ENCODE data around the gene ITIH5. TPM values are rescaled to one million over a fixed set of nuclear protein-coding genes. Genes with fewer than 3 reads are reported as not detected.

The ITIH5 gene
- total RNA-seq, 1 donor from 2014 or later: 19.4 TPM

DNA sequence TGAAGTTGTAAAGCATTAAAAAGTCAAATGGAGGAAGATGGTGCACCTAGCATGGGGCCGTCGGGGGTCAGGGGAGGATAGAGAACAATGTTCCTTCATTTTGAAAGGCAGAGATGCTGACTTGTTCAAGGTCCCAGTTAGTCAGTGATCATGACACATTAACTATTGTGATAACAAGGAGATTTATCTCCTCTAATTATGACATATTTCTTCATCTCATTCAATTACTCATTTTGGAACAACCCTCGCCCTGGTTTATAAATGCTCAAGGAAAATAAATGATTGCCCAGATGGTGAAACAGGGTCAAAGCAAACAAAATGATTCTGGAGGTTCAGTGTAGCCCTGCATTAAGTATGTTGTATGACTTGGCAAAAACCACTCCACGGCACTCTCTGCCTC lies 106.2 kb downstream of the ITIH5 start:
- peaks cover 0 to 40% of the 10 kb centered on the region in 2 donors for H3K4me1 ChIP-seq
- H3K27me3 ChIP-seq: no peaks in the 10 kb centered on the region
- TF ChIP-seq, protein P1, sequence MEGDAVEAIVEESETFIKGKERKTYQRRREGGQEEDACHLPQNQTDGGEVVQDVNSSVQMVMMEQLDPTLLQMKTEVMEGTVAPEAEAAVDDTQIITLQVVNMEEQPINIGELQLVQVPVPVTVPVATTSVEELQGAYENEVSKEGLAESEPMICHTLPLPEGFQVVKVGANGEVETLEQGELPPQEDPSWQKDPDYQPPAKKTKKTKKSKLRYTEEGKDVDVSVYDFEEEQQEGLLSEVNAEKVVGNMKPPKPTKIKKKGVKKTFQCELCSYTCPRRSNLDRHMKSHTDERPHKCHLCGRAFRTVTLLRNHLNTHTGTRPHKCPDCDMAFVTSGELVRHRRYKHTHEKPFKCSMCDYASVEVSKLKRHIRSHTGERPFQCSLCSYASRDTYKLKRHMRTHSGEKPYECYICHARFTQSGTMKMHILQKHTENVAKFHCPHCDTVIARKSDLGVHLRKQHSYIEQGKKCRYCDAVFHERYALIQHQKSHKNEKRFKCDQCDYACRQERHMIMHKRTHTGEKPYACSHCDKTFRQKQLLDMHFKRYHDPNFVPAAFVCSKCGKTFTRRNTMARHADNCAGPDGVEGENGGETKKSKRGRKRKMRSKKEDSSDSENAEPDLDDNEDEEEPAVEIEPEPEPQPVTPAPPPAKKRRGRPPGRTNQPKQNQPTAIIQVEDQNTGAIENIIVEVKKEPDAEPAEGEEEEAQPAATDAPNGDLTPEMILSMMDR (IDR thresholded peaks at IDR 0.05): no peak
- no peaks in the 10 kb centered on the region for H3K36me3 ChIP-seq
- H3K27ac ChIP-seq: peak overlapping the region; percentile 27 to 56
- H3K4me3 ChIP-seq: no peak overlapping the region
- no peaks in the 10 kb centered on the region for H3K9me3 ChIP-seq
- intact Hi-C loops (cut with DNase I): no loop called here
- DNase-seq (ENCODE audit: low spot score in 2 of 2): no peak

DNA sequence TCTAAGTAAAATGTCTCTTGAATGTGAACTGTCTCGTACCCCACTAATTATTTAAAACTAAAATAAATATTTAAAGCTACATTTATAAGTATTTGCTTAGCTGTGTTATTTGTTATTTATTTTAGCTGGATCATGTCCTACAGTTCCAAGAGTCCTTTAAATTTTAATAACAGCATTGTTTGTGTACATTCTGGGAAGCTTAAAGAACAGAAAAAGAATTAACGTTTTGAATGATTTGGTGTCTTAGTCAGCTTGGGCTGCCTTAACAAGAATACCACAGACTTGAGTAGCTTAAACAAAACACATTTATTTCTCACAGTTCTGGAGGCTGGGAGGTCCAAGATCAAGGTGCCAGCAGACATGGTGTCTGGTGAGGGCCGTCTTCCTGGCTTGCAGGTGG lies 107.4 kb downstream of the ITIH5 start:
- no peaks in the 10 kb centered on the region for H3K36me3 ChIP-seq
- intact Hi-C loops (cut with DNase I): no loop called here
- no peaks in the 10 kb centered on the region for H3K9me3 ChIP-seq
- H3K4me3 ChIP-seq: no peak overlapping the region
- H3K27ac ChIP-seq: peak overlapping the region in 1 of 2 donors; percentile 5
- TF ChIP-seq, protein P1 (IDR thresholded peaks at IDR 0.05): no peak
- DNase-seq (ENCODE audit: low spot score in 2 of 2): no peak
- H3K27me3 ChIP-seq: no peaks in the 10 kb centered on the region
- H3K4me1 ChIP-seq: peaks cover 0 to 45% of the 10 kb centered on the region in 2 donors

DNA sequence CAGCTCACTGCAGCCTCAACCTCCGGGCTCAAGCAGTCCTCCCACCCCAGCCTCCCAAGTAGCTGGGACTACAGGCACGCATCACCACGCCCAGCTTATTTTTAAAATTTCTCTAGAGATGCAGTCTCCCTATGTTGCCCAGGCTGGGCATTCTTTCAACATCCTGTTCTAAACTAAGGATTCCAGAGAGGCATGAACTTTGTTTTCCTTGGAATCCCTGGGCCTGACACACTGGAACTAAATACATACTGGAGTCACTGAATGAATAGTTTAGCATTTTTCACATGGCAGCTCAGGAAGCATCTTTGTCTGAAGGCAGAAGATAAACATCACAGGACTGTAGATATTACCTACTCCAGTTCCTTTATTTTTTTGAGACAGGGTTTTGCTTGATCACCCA lies 108.7 kb downstream of the ITIH5 start:
- H3K9me3 ChIP-seq: no peaks in the 10 kb centered on the region
- H3K27me3 ChIP-seq: no peaks in the 10 kb centered on the region
- H3K4me1 ChIP-seq: peaks cover 0 to 45% of the 10 kb centered on the region in 2 donors
- no peak overlapping the region for H3K27ac ChIP-seq
- intact Hi-C loops (cut with DNase I): no loop called here
- H3K4me3 ChIP-seq: no peak overlapping the region
- DNase-seq (ENCODE audit: low spot score in 2 of 2): no peak
- H3K36me3 ChIP-seq: no peaks in the 10 kb centered on the region
- TF ChIP-seq, protein P1 (IDR thresholded peaks at IDR 0.05): no peak

DNA sequence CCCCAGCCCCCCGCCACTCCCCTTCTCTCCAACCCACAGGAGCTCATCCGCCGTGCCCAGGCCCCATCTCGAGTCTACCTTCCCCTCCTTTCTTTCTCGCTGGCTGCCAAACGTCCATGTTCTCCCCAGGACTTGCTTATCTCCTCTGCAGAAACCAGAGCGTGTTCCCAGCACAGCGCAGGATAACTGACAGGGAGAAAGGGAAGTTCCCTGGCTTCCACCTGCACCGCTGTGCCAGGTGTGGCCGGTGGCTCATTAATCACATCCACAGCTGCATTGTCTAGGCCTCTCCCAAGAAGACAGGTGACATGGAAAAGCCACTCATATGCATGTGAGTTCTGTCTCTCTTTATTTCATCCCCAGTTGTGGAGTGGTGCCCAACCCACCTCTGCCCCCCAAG lies 113.2 kb downstream of the ITIH5 start:
- TF ChIP-seq, protein P1 (IDR thresholded peaks at IDR 0.05): no peak
- H3K36me3 ChIP-seq: no peaks in the 10 kb centered on the region
- no peaks in the 10 kb centered on the region for H3K27me3 ChIP-seq
- peaks cover 0 to 20% of the 10 kb centered on the region in 2 donors for H3K4me1 ChIP-seq
- no peak for DNase-seq (ENCODE audit: low spot score in 2 of 2)
- intact Hi-C loops (cut with DNase I): no loop called here
- H3K4me3 ChIP-seq: no peak overlapping the region
- no peaks in the 10 kb centered on the region for H3K9me3 ChIP-seq
- H3K27ac ChIP-seq: no peak overlapping the region

DNA sequence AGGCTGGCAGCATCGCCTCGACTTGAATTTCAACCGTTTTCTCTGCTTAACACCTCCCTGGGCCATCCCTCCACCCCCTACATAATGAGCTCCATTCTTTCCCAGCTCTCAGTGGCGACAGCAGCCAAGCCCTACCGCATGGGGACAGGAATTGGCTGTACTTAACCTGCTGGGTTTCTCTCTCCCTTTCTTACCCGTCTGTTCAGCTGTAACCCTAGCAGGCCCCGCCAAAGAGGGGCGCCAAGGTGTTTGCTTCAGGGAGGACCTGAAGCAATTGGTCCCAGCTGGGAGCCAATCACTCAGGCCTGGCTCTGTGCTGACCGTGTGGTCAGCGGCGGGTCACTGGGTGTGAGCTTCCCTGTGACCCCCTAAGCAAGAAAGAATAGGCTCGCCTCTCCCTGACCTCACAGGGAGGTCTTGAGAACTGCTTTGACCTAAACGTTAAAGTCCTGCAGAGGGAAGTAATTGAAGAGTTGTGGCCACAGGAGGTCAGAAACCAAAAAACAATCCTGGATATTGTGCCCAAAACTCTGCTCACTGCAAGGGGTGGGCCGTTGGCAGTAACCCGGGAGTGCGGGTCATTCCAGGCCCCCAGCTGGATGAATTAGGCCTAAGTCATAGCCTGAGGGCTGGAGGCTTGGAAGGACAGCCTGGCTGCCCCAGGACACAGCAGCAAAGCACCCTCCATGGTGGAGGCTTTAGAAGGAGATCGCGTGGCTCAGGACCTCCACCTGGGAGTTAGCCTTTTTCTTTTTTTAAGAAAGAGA lies 114.6 kb downstream of the ITIH5 start:
- Histone ChIP-seq H3K4me3 (no peak overlapping the region), H3K36me3 (no peaks in the 10 kb centered on the region), H3K27me3 (no peaks in the 10 kb centered on the region), H3K9me3 (no peaks in the 10 kb centered on the region), H3K27ac (peak overlapping the region in 1 of 2 donors; percentile 11), H3K4me1 (peaks cover 0 to 12% of the 10 kb centered on the region in 2 donors)
- TF ChIP-seq, protein P1 (IDR thresholded peaks at IDR 0.05): no peak
- intact Hi-C loops (cut with DNase I): no loop called here
- no peak for DNase-seq (ENCODE audit: low spot score in 2 of 2)
